MM.1S (cell line): ENCODE results near the gene TNK1.

Source experiments
- DNase-seq: peaks from one replicate; pipeline ENCODE4 v3.0.0-alpha.2; 2015
- H2AFZ ChIP-seq: fragments of 300-600 bp; sonication (generic); 2 replicates; pipeline ENCODE4 v1.6.0; 2016; ENCODE audit warnings: antibody characterized with exemption, low read length
- H3F3A ChIP-seq: fragments of 300-600 bp; sonication (generic); 2 replicates; pipeline ENCODE4 v1.6.1; 2016; ENCODE audit warnings: mild to moderate bottlenecking, antibody characterized with exemption, low read length, moderate library complexity, mixed read lengths; ENCODE audit not compliant: insufficient read depth
- H3K27ac ChIP-seq: fragments of 300-600 bp; sonication (generic); 2 replicates; pipeline ENCODE4 v1.5.1; 2016; ENCODE audit warnings: mild to moderate bottlenecking, low read length
- H3K27me3 ChIP-seq: fragments of 300-600 bp; sonication (generic); replicated peaks from 2 replicates; pipeline ENCODE4 v1.6.0; 2016; ENCODE audit warnings: low read length; ENCODE audit not compliant: insufficient read depth
- H3K36me3 ChIP-seq: fragments of 300-600 bp; sonication (generic); replicated peaks from 2 replicates; pipeline ENCODE4 v1.6.1; 2016; ENCODE audit warnings: mild to moderate bottlenecking, low read length, mixed read lengths; ENCODE audit not compliant: insufficient read depth
- H3K4me1 ChIP-seq: fragments of 300-600 bp; sonication (generic); 2 replicates; pipeline ENCODE4 v1.6.1; 2016; ENCODE audit warnings: low read length, mixed read lengths
- H3K4me2 ChIP-seq: fragments of 300-600 bp; sonication (generic); 2 replicates; pipeline ENCODE4 v1.6.0; 2016; ENCODE audit warnings: low read depth, low read length
- H3K4me3 ChIP-seq: fragments of 300-600 bp; sonication (generic); 2 replicates; pipeline ENCODE4 v1.5.1; 2016; ENCODE audit warnings: low read length, mixed read lengths
- H3K79me2 ChIP-seq: fragments of 300-600 bp; sonication (generic); 2 replicates; pipeline ENCODE4 v1.6.1; 2016; ENCODE audit warnings: mixed run types, low read length, mixed read lengths
- H3K9ac ChIP-seq: fragments of 300-600 bp; sonication (generic); 2 replicates; pipeline ENCODE4 v1.6.1; 2016; ENCODE audit warnings: low read length, mixed read lengths
- H3K9me2 ChIP-seq: fragments of 300-600 bp; sonication (generic); replicated peaks from 2 replicates; pipeline ENCODE4 v1.6.1; 2016; ENCODE audit warnings: mild to moderate bottlenecking, low read length, mixed read lengths; ENCODE audit not compliant: insufficient read depth
- H3K9me3 ChIP-seq: fragments of 300-600 bp; sonication (generic); replicated peaks from 2 replicates; pipeline ENCODE4 v1.6.1; 2016; ENCODE audit warnings: mild to moderate bottlenecking, low read length, mixed read lengths; ENCODE audit not compliant: insufficient read depth
- H4K20me1 ChIP-seq: fragments of 300-600 bp; sonication (generic); 2 replicates; pipeline ENCODE4 v1.6.1; 2016; ENCODE audit warnings: mild to moderate bottlenecking, low read length, moderate library complexity, mixed read lengths; ENCODE audit not compliant: insufficient read depth
- CTCF ChIP-seq: fragments of 300-600 bp; sonication (generic); IDR thresholded peaks from 2 replicates; pipeline ENCODE4 v1.5.1; 2016; ENCODE audit warnings: antibody characterized with exemption, low read length, mixed read lengths
- EZH2 ChIP-seq: fragments of 300-600 bp; sonication (generic); optimal IDR thresholded peaks from 2 replicates; pipeline ENCODE3; 2017; ENCODE audit warnings: low read depth, mild to moderate bottlenecking, antibody characterized with exemption, low read length, mixed read lengths
- EZH2phosphoT487 ChIP-seq: fragments of 300-600 bp; sonication (generic); IDR thresholded peaks from 2 replicates; pipeline ENCODE4 v1.6.1; 2018; ENCODE audit warnings: antibody characterized with exemption, low read length

Gene TNK1

GRCh38 chr17:7407485-7408251 is 26.8 kb downstream of the TNK1 start, which contains the start of gene NLGN2:
Gene NLGN2, plus strand, starts transcription at chr17:7407845. Its CDS starts 411 bp downstream, at chr17:7408256.
- TF ChIP-seq EZH2phosphoT487, result no peak
- TF ChIP-seq CTCF, result no peak
- TF ChIP-seq EZH2, result no peak
- Histone ChIP-seq H3K36me3 (no peaks in the 10 kb centered on the region), H3K79me2 (no peaks in the 10 kb centered on the region; the same call in 1 of the 2 replicates), H3K4me1 (peaks cover 4% of the 10 kb centered on the region; the same call in 1 of the 2 replicates), H3K27ac (no peak within 1 kb of the TSS), H3K9ac (no peak within 1 kb of the TSS), H3K4me2 (no peak within 1 kb of the TSS), H4K20me1 (no peaks in the 10 kb centered on the region), H3K9me2 (no peaks in the 10 kb centered on the region), H3K9me3 (no peaks in the 10 kb centered on the region), H3K27me3 (peaks cover 64% of the 10 kb centered on the region), H3F3A (no peaks in the 10 kb centered on the region), H3K4me3 (no peak within 1 kb of the TSS), H2AFZ (no peak within 1 kb of the TSS)
- no peak for DNase-seq

- no peak overlapping the region for H2AFZ ChIP-seq
- H3K36me3 ChIP-seq, result no peaks in the 10 kb centered on the region
- H3K9me3 ChIP-seq, result no peaks in the 10 kb centered on the region
- H3K4me2 ChIP-seq, result no peak overlapping the region
- DNase-seq, result no peak
- H3K27me3 ChIP-seq, result peaks cover 70% of the 10 kb centered on the region
- no peaks in the 10 kb centered on the region; the same call in 1 of the 2 replicates for H3K4me1 ChIP-seq
- TF ChIP-seq EZH2, result no peak
- no peaks in the 10 kb centered on the region for H3K9me2 ChIP-seq
- H3K9ac ChIP-seq, result no peak overlapping the region
- no peaks in the 10 kb centered on the region for H3K79me2 ChIP-seq
- H4K20me1 ChIP-seq, result no peaks in the 10 kb centered on the region
- H3K4me3 ChIP-seq, result no peak overlapping the region
- no peak overlapping the region for H3K27ac ChIP-seq
- H3F3A ChIP-seq, result no peaks in the 10 kb centered on the region
Measured at GRCh38 chr17:7408252-7408727, 27.4 kb downstream of the TNK1 start.

- H3K9me2 ChIP-seq, result no peaks in the 10 kb centered on the region
- no peaks in the 10 kb centered on the region; the same call in 1 of the 2 replicates for H3K4me1 ChIP-seq
- no peak overlapping the region for H3K4me3 ChIP-seq
- no peak overlapping the region for H3K9ac ChIP-seq
- peaks cover 76% of the 10 kb centered on the region for H3K27me3 ChIP-seq
- no peak overlapping the region for H2AFZ ChIP-seq
- no peaks in the 10 kb centered on the region for H3K36me3 ChIP-seq
- no peaks in the 10 kb centered on the region for H3K9me3 ChIP-seq
- H3F3A ChIP-seq, result no peaks in the 10 kb centered on the region
- no peak for DNase-seq
- TF ChIP-seq CTCF (no peak), EZH2phosphoT487 (no peak), EZH2 (no peak)
- H3K4me2 ChIP-seq, result no peak overlapping the region
- no peaks in the 10 kb centered on the region for H3K79me2 ChIP-seq
- no peak overlapping the region for H3K27ac ChIP-seq
- no peaks in the 10 kb centered on the region for H4K20me1 ChIP-seq
Measured at GRCh38 chr17:7408863-7409262, 28.0 kb downstream of the TNK1 start.

GRCh38 chr17:7409716-7410115 is 28.8 kb downstream of the TNK1 start:
- no peaks in the 10 kb centered on the region for H3K36me3 ChIP-seq
- H3K4me1 ChIP-seq, result no peaks in the 10 kb centered on the region; the same call in 1 of the 2 replicates
- H3K79me2 ChIP-seq, result no peaks in the 10 kb centered on the region
- H3K9me2 ChIP-seq, result no peaks in the 10 kb centered on the region
- no peak overlapping the region for H3K9ac ChIP-seq
- DNase-seq, result no peak
- peaks cover 84% of the 10 kb centered on the region for H3K27me3 ChIP-seq
- H3K9me3 ChIP-seq, result no peaks in the 10 kb centered on the region
- H3K27ac ChIP-seq, result no peak overlapping the region
- H3K4me2 ChIP-seq, result no peak overlapping the region
- no peaks in the 10 kb centered on the region for H3F3A ChIP-seq
- TF ChIP-seq CTCF, result no peak
- TF ChIP-seq EZH2phosphoT487, result no peak
- TF ChIP-seq EZH2, result no peak
- no peak overlapping the region for H2AFZ ChIP-seq
- no peak overlapping the region for H3K4me3 ChIP-seq
- H4K20me1 ChIP-seq, result no peaks in the 10 kb centered on the region
